ENCODE data around the gene WDR45B. TPM values are rescaled to one million over a fixed set of nuclear protein-coding genes. Genes with fewer than 3 reads are reported as not detected.

Gene WDR45B
- polyA plus RNA-seq, 1 donor from 2014 or later = 131 TPM

GRCh38 chr17:82659886-82660285 lies 11.6 kb upstream of the WDR45B start:
- no peaks in the 10 kb centered on the region for H3K27me3 ChIP-seq (ENCODE audit: insufficient read depth, low read depth, low read length)
- peaks cover 10% of the 10 kb centered on the region for H3K36me3 ChIP-seq (ENCODE audit: insufficient read depth, low read length)
- H3K4me3 ChIP-seq (ENCODE audit: low read length) = no peak overlapping the region
- H3K9ac ChIP-seq (ENCODE audit: low read length) = no peak overlapping the region
- no peaks in the 10 kb centered on the region for H4K20me1 ChIP-seq (ENCODE audit: insufficient read depth)
- no peak overlapping the region for H2AFZ ChIP-seq (ENCODE audit: low read depth, low read length)
- TF ChIP-seq POLR2AphosphoS5 (IDR thresholded peaks at IDR 0.05) (no peak), RAD21 (conservative IDR thresholded peaks at IDR 0.05) (no peak), SMC3 (conservative IDR thresholded peaks at IDR 0.05; ENCODE audit: poor library complexity) (no peak), EZH2 (IDR thresholded peaks at IDR 0.05; ENCODE audit: borderline replicate concordance, insufficient read depth, low read length, poor library complexity, severe bottlenecking) (no peak), TAF1 (IDR thresholded peaks at IDR 0.05; ENCODE audit: low read depth) (no peak), EP300 (conservative IDR thresholded peaks at IDR 0.05; ENCODE audit: poor library complexity, severe bottlenecking) (no peak), CTCF (IDR thresholded peaks at IDR 0.05; ENCODE audit: poor library complexity, severe bottlenecking) (no peak), MXI1 (conservative IDR thresholded peaks at IDR 0.05; ENCODE audit: poor library complexity, severe bottlenecking) (no peak)
- TF ChIP-seq, protein P1, sequence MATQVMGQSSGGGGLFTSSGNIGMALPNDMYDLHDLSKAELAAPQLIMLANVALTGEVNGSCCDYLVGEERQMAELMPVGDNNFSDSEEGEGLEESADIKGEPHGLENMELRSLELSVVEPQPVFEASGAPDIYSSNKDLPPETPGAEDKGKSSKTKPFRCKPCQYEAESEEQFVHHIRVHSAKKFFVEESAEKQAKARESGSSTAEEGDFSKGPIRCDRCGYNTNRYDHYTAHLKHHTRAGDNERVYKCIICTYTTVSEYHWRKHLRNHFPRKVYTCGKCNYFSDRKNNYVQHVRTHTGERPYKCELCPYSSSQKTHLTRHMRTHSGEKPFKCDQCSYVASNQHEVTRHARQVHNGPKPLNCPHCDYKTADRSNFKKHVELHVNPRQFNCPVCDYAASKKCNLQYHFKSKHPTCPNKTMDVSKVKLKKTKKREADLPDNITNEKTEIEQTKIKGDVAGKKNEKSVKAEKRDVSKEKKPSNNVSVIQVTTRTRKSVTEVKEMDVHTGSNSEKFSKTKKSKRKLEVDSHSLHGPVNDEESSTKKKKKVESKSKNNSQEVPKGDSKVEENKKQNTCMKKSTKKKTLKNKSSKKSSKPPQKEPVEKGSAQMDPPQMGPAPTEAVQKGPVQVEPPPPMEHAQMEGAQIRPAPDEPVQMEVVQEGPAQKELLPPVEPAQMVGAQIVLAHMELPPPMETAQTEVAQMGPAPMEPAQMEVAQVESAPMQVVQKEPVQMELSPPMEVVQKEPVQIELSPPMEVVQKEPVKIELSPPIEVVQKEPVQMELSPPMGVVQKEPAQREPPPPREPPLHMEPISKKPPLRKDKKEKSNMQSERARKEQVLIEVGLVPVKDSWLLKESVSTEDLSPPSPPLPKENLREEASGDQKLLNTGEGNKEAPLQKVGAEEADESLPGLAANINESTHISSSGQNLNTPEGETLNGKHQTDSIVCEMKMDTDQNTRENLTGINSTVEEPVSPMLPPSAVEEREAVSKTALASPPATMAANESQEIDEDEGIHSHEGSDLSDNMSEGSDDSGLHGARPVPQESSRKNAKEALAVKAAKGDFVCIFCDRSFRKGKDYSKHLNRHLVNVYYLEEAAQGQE (IDR thresholded peaks at IDR 0.05; ENCODE audit: borderline replicate concordance) = no peak
- H3K79me2 ChIP-seq (replicated peaks; ENCODE audit: insufficient read depth, low read length) = no peaks in the 10 kb centered on the region
- H3K9me3 ChIP-seq (ENCODE audit: low read length) = no peaks in the 10 kb centered on the region
- H3K9me2 ChIP-seq (ENCODE audit: insufficient read depth, low read length) = no peaks in the 10 kb centered on the region
- no peak overlapping the region for H3K27ac ChIP-seq (ENCODE audit: low read length)
- no peak overlapping the region for H3K4me2 ChIP-seq (ENCODE audit: low read length)
- no peaks in the 10 kb centered on the region for H3F3A ChIP-seq (ENCODE audit: insufficient read depth, low read length, poor library complexity, severe bottlenecking)

GRCh38 chr17:82658796-82659452 lies 10.7 kb upstream of the WDR45B start:
- TF ChIP-seq, protein P1 (IDR thresholded peaks at IDR 0.05; ENCODE audit: borderline replicate concordance) = no peak
- TF ChIP-seq CTCF (IDR thresholded peaks at IDR 0.05; ENCODE audit: poor library complexity, severe bottlenecking) (no peak), EZH2 (IDR thresholded peaks at IDR 0.05; ENCODE audit: borderline replicate concordance, insufficient read depth, low read length, poor library complexity, severe bottlenecking) (no peak)
- no peaks in the 10 kb centered on the region for H3K79me2 ChIP-seq (replicated peaks; ENCODE audit: insufficient read depth, low read length)
- no peak overlapping the region for H2AFZ ChIP-seq (ENCODE audit: low read depth, low read length)
- H4K20me1 ChIP-seq (ENCODE audit: insufficient read depth) = no peaks in the 10 kb centered on the region
- no peaks in the 10 kb centered on the region for H3K9me2 ChIP-seq (ENCODE audit: insufficient read depth, low read length)
- no peaks in the 10 kb centered on the region for H3K9me3 ChIP-seq (ENCODE audit: low read length)
- H3F3A ChIP-seq (ENCODE audit: insufficient read depth, low read length, poor library complexity, severe bottlenecking) = no peaks in the 10 kb centered on the region
- H3K36me3 ChIP-seq (ENCODE audit: insufficient read depth, low read length) = peaks cover 10% of the 10 kb centered on the region
- H3K27ac ChIP-seq (ENCODE audit: low read length) = no peak overlapping the region
- H3K27me3 ChIP-seq (ENCODE audit: insufficient read depth, low read depth, low read length) = no peaks in the 10 kb centered on the region
- H3K9ac ChIP-seq (ENCODE audit: low read length) = no peak overlapping the region
- H3K4me2 ChIP-seq (ENCODE audit: low read length) = no peak overlapping the region
- no peak overlapping the region for H3K4me3 ChIP-seq (ENCODE audit: low read length)
